Measurements from ENCODE around the gene NUDT16L1. TPM values are rescaled to one million over a fixed set of nuclear protein-coding genes. Genes with fewer than 3 reads are reported as not detected.

NUDT16L1 gene
- total and polyA plus RNA-seq, 2 of the 8 experiments (the other 6 are each of a cell fraction or from before 2014, with no cell fraction given): 34.8 to 77.3 TPM

DNA sequence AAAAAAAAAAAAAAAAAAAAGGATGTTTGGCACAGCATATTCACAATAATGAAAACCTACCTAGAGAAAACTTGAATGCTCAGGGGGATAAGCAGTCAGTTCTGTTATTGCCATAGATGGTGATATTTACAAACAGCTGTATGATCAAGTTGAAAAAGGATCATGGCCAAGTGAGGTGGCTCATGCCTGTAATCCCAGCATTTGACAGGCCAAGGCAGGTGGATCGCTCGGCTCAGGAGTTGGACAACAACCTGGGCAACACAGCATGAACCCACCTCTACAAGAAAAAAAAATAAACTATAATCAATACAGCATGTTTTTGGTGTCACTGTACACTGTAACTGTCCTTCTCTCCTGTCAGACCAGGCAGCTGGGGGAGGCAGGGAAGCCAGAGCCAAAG lies 21.6 kb downstream of the NUDT16L1 start:
- no peak overlapping the region for H2AFZ ChIP-seq (ENCODE audit: low read length)
- DNase-seq (ENCODE audit: low read depth in 1 of 2, low spot score in 2 of 2) (no peak), FAIRE-seq (no peak)
- no peak overlapping the region for H4K8ac ChIP-seq (ENCODE audit: extremely low read depth, insufficient read depth, low read length)
- peaks cover 0 to 26% (median 1%) of the 10 kb centered on the region in 4 experiments; a peak in 4 of 8 replicates for H3K36me3 ChIP-seq (ENCODE audit: control insufficient read depth in 2 of 4, insufficient read depth in 4 of 4, low read length in 3 of 4)
- H3K14ac ChIP-seq (ENCODE audit: insufficient read length): no peak overlapping the region
- no peaks in the 10 kb centered on the region for H3K79me2 ChIP-seq (ENCODE audit: control insufficient read depth in 1 of 2, insufficient read depth in 2 of 2, low read length in 2 of 2)
- CTCF ChIA-PET (ENCODE audit: partially characterized antibody): interaction anchor here (0.8 to 1.6 kb wide), 7 partner anchors 9 to 241 kb away, joined by 3 to 5 read pairs (median 3); partner anchors contain the start of genes ANKS3, DNAAF8 and NUDT16L1
- no peaks in the 10 kb centered on the region for H3K79me1 ChIP-seq (ENCODE audit: low read depth, low read length)
- WGBS, 2 experiments (ENCODE audit: extremely low coverage in 1 of 2, insufficient coverage in 1 of 2, insufficient read length in 1 of 2, insufficient replicate concordance in 2 of 2, low coverage in 1 of 2, low lambda C conversion rate in 2 of 2, missing lambda C conversion rate in 1 of 2): 97% methylated on average over 2 of the region's 2 CpGs; no CpG with 5 or more reads in 1 of the 2 experiments
- H3K23ac ChIP-seq (ENCODE audit: insufficient read length): no peak overlapping the region
- no peak overlapping the region for H2BK20ac ChIP-seq (ENCODE audit: low read length)
- POLR2A ChIA-PET (ENCODE audit: partially characterized antibody): interaction anchor here (1.0 to 2.2 kb wide), 7 partner anchors 8 to 53 kb away, joined by 3 to 10 read pairs (median 4); partner anchors contain the start of genes ANKS3 and DNAAF8
- no peak overlapping the region for H4K91ac ChIP-seq (replicated peaks; ENCODE audit: insufficient read length, low read length)
- no peak overlapping the region for H2BK12ac ChIP-seq (ENCODE audit: low read depth, low read length)
- H3K18ac ChIP-seq (ENCODE audit: extremely low read depth, low read length): no peak overlapping the region
- H4K20me1 ChIP-seq (replicated peaks in 1 of 2; ENCODE audit: control insufficient read depth in 1 of 2, insufficient read depth in 2 of 2, low read length in 2 of 2): peaks cover 0 to 1% of the 10 kb centered on the region in 2 experiments
- no peak overlapping the region for H3K9ac ChIP-seq (replicated peaks in 1 of 4; ENCODE audit: extremely low read depth in 1 of 4, low read depth in 3 of 4, low read length in 3 of 4)
- no peak overlapping the region for H3K27ac ChIP-seq (ENCODE audit: low read depth, low read length)
- H2BK5ac ChIP-seq (ENCODE audit: low read depth, low read length): no peak overlapping the region
- no peak overlapping the region for H3K4me3 ChIP-seq (ENCODE audit: extremely low read depth in 1 of 4, insufficient read depth in 2 of 4, low read depth in 3 of 4, low read length in 4 of 4)
- no peak overlapping the region for H2BK15ac ChIP-seq (ENCODE audit: low read length)
- TF ChIP-seq JUN (IDR thresholded peaks at IDR 0.05; ENCODE audit: low read depth, low read length) (no peak), CHD2 (IDR thresholded peaks at IDR 0.05; ENCODE audit: low read length) (no peak), SUZ12 (IDR thresholded peaks at IDR 0.05; ENCODE audit: low read length) (no peak), TAF1 (IDR thresholded peaks at IDR 0.05; ENCODE audit: low read depth, low read length) (no peak), HDAC6 (IDR thresholded peaks at IDR 0.05; ENCODE audit: low read depth, low read length) (no peak), SP1 (IDR thresholded peaks at IDR 0.05; ENCODE audit: low read depth, low read length) (no peak), SAP30 (IDR thresholded peaks at IDR 0.05; ENCODE audit: insufficient read depth, insufficient replicate concordance, low read length) (no peak), MAFK (IDR thresholded peaks at IDR 0.05; ENCODE audit: low read depth, low read length) (no peak), TBP (IDR thresholded peaks at IDR 0.05; ENCODE audit: low read depth, low read length) (no peak), ATF3 (IDR thresholded peaks at IDR 0.05; ENCODE audit: insufficient read depth, low read depth, low read length) (no peak), CEBPB (IDR thresholded peaks at IDR 0.05; ENCODE audit: low read depth, low read length) (no peak), CREB1 (IDR thresholded peaks at IDR 0.05) (no peak)
- TF ChIP-seq, protein P1, sequence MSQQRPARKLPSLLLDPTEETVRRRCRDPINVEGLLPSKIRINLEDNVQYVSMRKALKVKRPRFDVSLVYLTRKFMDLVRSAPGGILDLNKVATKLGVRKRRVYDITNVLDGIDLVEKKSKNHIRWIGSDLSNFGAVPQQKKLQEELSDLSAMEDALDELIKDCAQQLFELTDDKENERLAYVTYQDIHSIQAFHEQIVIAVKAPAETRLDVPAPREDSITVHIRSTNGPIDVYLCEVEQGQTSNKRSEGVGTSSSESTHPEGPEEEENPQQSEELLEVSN (IDR thresholded peaks at IDR 0.05): no peak
- H3K27me3 ChIP-seq (replicated peaks in 1 of 4; ENCODE audit: control insufficient read depth in 3 of 4, extremely low read depth in 1 of 4, insufficient read depth in 3 of 4, low read length in 3 of 4): no peaks in the 10 kb centered on the region
- H3K4ac ChIP-seq (replicated peaks; ENCODE audit: insufficient read length, low read depth, low read length): no peak overlapping the region
- no peak overlapping the region for H2BK120ac ChIP-seq (replicated peaks; ENCODE audit: low read depth, low read length)
- no peak overlapping the region for H4K5ac ChIP-seq (ENCODE audit: insufficient read length, low read depth, low read length)
- peak overlapping the region in 1 of 2 experiments; percentile 50; a peak in 1 of 4 replicates for H3K4me2 ChIP-seq (ENCODE audit: insufficient read depth in 1 of 2, low read depth in 2 of 2, low read length in 2 of 2)
- H3K9me3 ChIP-seq (ENCODE audit: insufficient read depth in 2 of 2, low read depth in 1 of 2, low read length in 1 of 2): no peaks in the 10 kb centered on the region
- no peak overlapping the region for H3K56ac ChIP-seq (replicated peaks; ENCODE audit: insufficient read length, low read depth, low read length)
- peaks cover 4 to 18% (median 9%) of the 10 kb centered on the region in 4 experiments for H3K4me1 ChIP-seq (replicated peaks in 1 of 4; ENCODE audit: control insufficient read depth in 3 of 4, insufficient read depth in 4 of 4, low read length in 3 of 4)
- H3K23me2 ChIP-seq (ENCODE audit: low read depth, low read length): no peaks in the 10 kb centered on the region
- H2AK5ac ChIP-seq (ENCODE audit: low read depth, low read length): no peak overlapping the region

Measured in H1 (cell line).